Measurements from ENCODE around the gene PMEPA1. TPM values are rescaled to one million over a fixed set of nuclear protein-coding genes. Genes with fewer than 3 reads are reported as not detected.

Gene PMEPA1
- total and polyA plus RNA-seq, 4 donors: 0.61 to 1.5 (median 1.1) TPM

GRCh38 chr20:57663681-57664451, 45.9 kb downstream of the PMEPA1 start:
- WGBS: 88% methylated on average over 27 of the region's 27 CpGs
- Histone ChIP-seq H3K9me3 (ENCODE audit: control insufficient read depth in 4 of 4, low read length in 3 of 4) (no peaks in the 10 kb centered on the region), H3K4me1 (ENCODE audit: control insufficient read depth in 4 of 4, insufficient read depth in 4 of 4, low read length in 3 of 4) (no peaks in the 10 kb centered on the region), H3K27ac (ENCODE audit: low read depth in 1 of 2, low read length in 2 of 2) (no peak overlapping the region), H3K9ac (ENCODE audit: low read depth in 1 of 2, low read length in 2 of 2) (no peak overlapping the region), H3K4me3 (ENCODE audit: low read depth in 1 of 3, low read length in 3 of 3) (no peak overlapping the region), H3K27me3 (ENCODE audit: control insufficient read depth in 4 of 4, insufficient read depth in 4 of 4, low read length in 3 of 4) (no peaks in the 10 kb centered on the region), H3K36me3 (ENCODE audit: control insufficient read depth in 4 of 4, insufficient read depth in 3 of 4, low read depth in 1 of 4, low read length in 3 of 4) (no peaks in the 10 kb centered on the region)
- TF ChIP-seq FOXA2 (IDR thresholded peaks at IDR 0.05): no peak
- no peak for DNase-seq (ENCODE audit: low spot score)

GRCh38 chr20:57663241-57663640, 46.6 kb downstream of the PMEPA1 start:
- Histone ChIP-seq H3K9me3 (ENCODE audit: control insufficient read depth in 4 of 4, low read length in 3 of 4) (no peaks in the 10 kb centered on the region), H3K27me3 (ENCODE audit: control insufficient read depth in 4 of 4, insufficient read depth in 4 of 4, low read length in 3 of 4) (no peaks in the 10 kb centered on the region), H3K4me3 (ENCODE audit: low read depth in 1 of 3, low read length in 3 of 3) (no peak overlapping the region), H3K36me3 (ENCODE audit: control insufficient read depth in 4 of 4, insufficient read depth in 3 of 4, low read depth in 1 of 4, low read length in 3 of 4) (no peaks in the 10 kb centered on the region), H3K9ac (ENCODE audit: low read depth in 1 of 2, low read length in 2 of 2) (no peak overlapping the region), H3K4me1 (ENCODE audit: control insufficient read depth in 4 of 4, insufficient read depth in 4 of 4, low read length in 3 of 4) (no peaks in the 10 kb centered on the region), H3K27ac (ENCODE audit: low read depth in 1 of 2, low read length in 2 of 2) (no peak overlapping the region)
- TF ChIP-seq CTCF (IDR thresholded peaks at IDR 0.05; ENCODE audit: low read depth, low read length, missing input control) (no peak), YY1 (IDR thresholded peaks at IDR 0.05) (no peak)
- no peak for DNase-seq (ENCODE audit: low spot score)
- 81% methylated on average over 9 of the region's 9 CpGs for WGBS

- no peak overlapping the region for H3K9ac ChIP-seq (ENCODE audit: low read depth in 1 of 2, low read length in 2 of 2)
These were observed 47.2 kb downstream of the PMEPA1 start for GRCh38 chr20:57662456-57663240.

GRCh38 chr20:57661746-57662455, 47.9 kb downstream of the PMEPA1 start:
- no peak overlapping the region for H3K27ac ChIP-seq (ENCODE audit: low read depth in 1 of 2, low read length in 2 of 2)
- H3K27me3 ChIP-seq (ENCODE audit: control insufficient read depth in 4 of 4, insufficient read depth in 4 of 4, low read length in 3 of 4): no peaks in the 10 kb centered on the region
- DNase-seq (ENCODE audit: low spot score): no peak
- H3K4me1 ChIP-seq (ENCODE audit: control insufficient read depth in 4 of 4, insufficient read depth in 4 of 4, low read length in 3 of 4): no peaks in the 10 kb centered on the region
- no peaks in the 10 kb centered on the region for H3K9me3 ChIP-seq (ENCODE audit: control insufficient read depth in 4 of 4, low read length in 3 of 4)
- H3K9ac ChIP-seq (ENCODE audit: low read depth in 1 of 2, low read length in 2 of 2): no peak overlapping the region
- 84% methylated on average over 26 of the region's 26 CpGs for WGBS
- H3K4me3 ChIP-seq (ENCODE audit: low read depth in 1 of 3, low read length in 3 of 3): no peak overlapping the region
- H3K36me3 ChIP-seq (ENCODE audit: control insufficient read depth in 4 of 4, insufficient read depth in 3 of 4, low read depth in 1 of 4, low read length in 3 of 4): no peaks in the 10 kb centered on the region
- TF ChIP-seq HNF4G (IDR thresholded peaks at IDR 0.05) (no peak), GABPA (IDR thresholded peaks at IDR 0.05 in 1 of 2, conservative IDR thresholded peaks at IDR 0.05 in 1 of 2) (no peak), FOXA2 (IDR thresholded peaks at IDR 0.05) (no peak), CTCF (IDR thresholded peaks at IDR 0.05; ENCODE audit: low read depth, low read length, missing input control) (no peak), ATF3 (IDR thresholded peaks at IDR 0.05) (no peak), RAD21 (IDR thresholded peaks at IDR 0.05) (no peak), REST (IDR thresholded peaks at IDR 0.05) (no peak)

More at GRCh38 chr20:57662456-57663240, 47.2 kb downstream of the PMEPA1 start:
- Histone ChIP-seq H3K27ac (ENCODE audit: low read depth in 1 of 2, low read length in 2 of 2) (no peak overlapping the region), H3K9me3 (ENCODE audit: control insufficient read depth in 4 of 4, low read length in 3 of 4) (no peaks in the 10 kb centered on the region), H3K4me1 (ENCODE audit: control insufficient read depth in 4 of 4, insufficient read depth in 4 of 4, low read length in 3 of 4) (no peaks in the 10 kb centered on the region), H3K4me3 (ENCODE audit: low read depth in 1 of 3, low read length in 3 of 3) (no peak overlapping the region), H3K27me3 (ENCODE audit: control insufficient read depth in 4 of 4, insufficient read depth in 4 of 4, low read length in 3 of 4) (no peaks in the 10 kb centered on the region), H3K36me3 (ENCODE audit: control insufficient read depth in 4 of 4, insufficient read depth in 3 of 4, low read depth in 1 of 4, low read length in 3 of 4) (no peaks in the 10 kb centered on the region)
- DNase-seq (ENCODE audit: low spot score): no peak
- TF ChIP-seq JUND (IDR thresholded peaks at IDR 0.05) (no peak), TAF1 (conservative IDR thresholded peaks at IDR 0.05) (no peak), ATF3 (IDR thresholded peaks at IDR 0.05) (no peak), SP1 (IDR thresholded peaks at IDR 0.05) (no peak)
- WGBS: 64% methylated on average over 21 of the region's 21 CpGs
